HEK293T (cell line): ENCODE results near the gene SLC1A4.

ENCODE experiments used
- ARNT ChIP-seq: fragments of 450-650 bp; IDR thresholded peaks from 2 replicates; pipeline ENCODE4 v1.6.1; 2017; ENCODE audit warnings: mild to moderate bottlenecking
- BHLHE40 ChIP-seq: fragments of 450-650 bp; IDR thresholded peaks from 2 replicates; pipeline ENCODE4 v1.6.1; 2016; ENCODE audit warnings: mild to moderate bottlenecking, moderate library complexity, borderline replicate concordance
- ELF4 ChIP-seq: fragments of 450-650 bp; IDR thresholded peaks from 2 replicates; pipeline ENCODE4 v1.6.1; 2017; ENCODE audit warnings: antibody characterized with exemption
- FOXA1 ChIP-seq: fragments of 450-650 bp; IDR thresholded peaks from 2 replicates; pipeline ENCODE4 v1.6.1; 2016; ENCODE audit warnings: mild to moderate bottlenecking
- FOXM1 ChIP-seq: fragments of 450-650 bp; IDR thresholded peaks from 2 replicates; pipeline ENCODE4 v1.6.1; 2017; ENCODE audit warnings: mild to moderate bottlenecking, borderline replicate concordance
- HDGF ChIP-seq: fragments of 450-650 bp; IDR thresholded peaks from 2 replicates; pipeline ENCODE4 v1.6.1; 2017; ENCODE audit warnings: antibody characterized with exemption, borderline replicate concordance
- NFRKB ChIP-seq: fragments of 450-650 bp; IDR thresholded peaks from 2 replicates; pipeline ENCODE4 v1.6.1; 2016; ENCODE audit warnings: mild to moderate bottlenecking, moderate library complexity
- SP1 ChIP-seq: fragments of 450-650 bp; IDR thresholded peaks from 2 replicates; pipeline ENCODE4 v1.6.1; 2017
- SUZ12 ChIP-seq: fragments of 450-650 bp; IDR thresholded peaks from 2 replicates; pipeline ENCODE4 v1.6.1; 2016; ENCODE audit warnings: mild to moderate bottlenecking
- ZNF384 ChIP-seq: fragments of 450-650 bp; IDR thresholded peaks from 2 replicates; pipeline ENCODE4 v1.6.1; 2016

DNA sequence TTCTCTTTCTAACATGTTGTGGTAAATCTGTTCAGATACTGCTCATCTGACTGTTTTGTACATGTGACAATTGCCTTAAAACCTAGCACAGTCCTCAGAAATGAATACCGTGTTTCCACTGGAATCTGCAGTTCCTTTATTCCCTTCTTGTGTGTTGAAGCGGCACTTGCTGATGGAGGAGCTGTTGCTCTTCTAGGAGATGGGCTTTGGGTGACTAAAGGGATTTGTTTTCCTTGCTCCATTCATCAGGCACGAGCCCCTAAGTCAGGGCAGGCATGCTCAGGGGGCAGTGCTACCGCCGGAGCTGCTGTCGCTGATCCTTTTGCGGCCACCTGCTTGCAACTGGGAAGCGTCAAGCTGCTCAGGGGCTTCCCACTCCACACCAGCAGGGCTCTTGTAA is 34.5 kb downstream of the SLC1A4 start:
- TF ChIP-seq ZNF384 (no peak), SP1 (no peak), ELF4 (no peak), ARNT (no peak), BHLHE40 (no peak), HDGF (no peak), FOXA1 (no peak), FOXM1 (no peak), SUZ12 (no peak), NFRKB (no peak)
